GM19395 (cell line): ENCODE results near the gene RD3L.
"Not testable (repeated sequence)": the region's sequence is repeated elsewhere in the genome, so short reads cannot be mapped to it uniquely, and the experiment has no call there.

ENCODE experiments used
- ATAC-seq: cut with Tn5 transposase; IDR thresholded peaks from one replicate; pipeline ENCODE4 v1.9.1; 2021; ENCODE audit warnings: mild to moderate bottlenecking, moderate library complexity; ENCODE audit not compliant: unreplicated experiment

Gene RD3L

DNA sequence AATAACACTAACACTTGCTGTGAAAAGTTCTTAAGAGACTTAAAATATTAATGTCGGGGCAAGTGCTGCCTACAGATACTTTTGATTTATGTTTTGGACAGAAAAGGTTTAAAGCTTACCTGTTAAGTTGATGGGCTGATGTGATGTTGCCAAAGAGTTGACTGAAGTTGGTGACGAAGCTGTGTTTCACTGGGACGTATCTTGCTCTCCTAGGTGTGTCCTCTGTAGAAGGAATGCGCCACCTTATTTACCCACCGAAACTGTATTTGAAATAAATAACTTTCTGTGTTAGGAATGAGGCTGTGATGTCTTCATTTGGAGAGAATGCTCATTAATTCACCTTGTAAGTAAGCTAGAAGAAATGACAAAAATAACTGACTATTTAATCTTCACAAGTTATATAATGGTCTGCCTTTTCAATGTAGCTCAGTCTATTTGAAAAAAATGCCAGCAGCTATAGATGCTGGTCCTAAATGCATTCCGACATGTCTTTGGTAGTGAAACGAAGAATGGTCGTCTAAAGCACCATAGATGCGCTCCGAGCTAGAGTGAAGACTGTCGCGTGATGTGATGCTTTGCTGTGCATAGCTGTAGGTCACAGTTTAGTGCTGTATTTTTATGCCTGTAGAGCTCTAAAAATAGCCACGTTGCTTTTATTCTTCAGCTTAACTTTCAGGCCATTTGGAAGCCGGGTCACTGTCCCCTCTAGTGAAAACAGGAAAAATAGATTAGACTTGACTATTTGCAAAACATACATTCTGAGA lies at the start of gene RD3L:
RD3L (minus strand) TSS at position 557 of the 764 bp plus-strand sequence. CDS start 834 bp downstream, outside the sequence.
- ATAC-seq = no peak

DNA sequence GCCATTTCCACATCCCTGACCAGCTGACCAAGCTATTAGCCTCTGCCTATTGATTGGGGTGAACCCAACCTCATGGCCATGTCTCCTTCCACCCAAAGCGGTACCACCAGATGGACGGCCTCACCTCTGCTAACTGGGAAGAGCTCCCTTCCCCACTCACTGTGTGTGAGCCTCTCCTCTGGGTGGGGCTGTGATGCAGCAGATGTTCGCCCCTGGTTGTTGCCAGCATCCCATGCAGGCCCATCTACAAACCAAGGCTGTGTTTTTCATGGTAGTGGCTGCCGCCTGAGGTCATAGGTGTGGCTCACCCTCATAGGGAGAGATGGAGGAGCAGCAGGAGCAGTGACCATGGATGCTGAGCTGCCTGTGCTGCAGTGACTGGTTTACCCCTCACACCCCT lies 47.6 kb upstream of the RD3L start:
- no peak for ATAC-seq

DNA sequence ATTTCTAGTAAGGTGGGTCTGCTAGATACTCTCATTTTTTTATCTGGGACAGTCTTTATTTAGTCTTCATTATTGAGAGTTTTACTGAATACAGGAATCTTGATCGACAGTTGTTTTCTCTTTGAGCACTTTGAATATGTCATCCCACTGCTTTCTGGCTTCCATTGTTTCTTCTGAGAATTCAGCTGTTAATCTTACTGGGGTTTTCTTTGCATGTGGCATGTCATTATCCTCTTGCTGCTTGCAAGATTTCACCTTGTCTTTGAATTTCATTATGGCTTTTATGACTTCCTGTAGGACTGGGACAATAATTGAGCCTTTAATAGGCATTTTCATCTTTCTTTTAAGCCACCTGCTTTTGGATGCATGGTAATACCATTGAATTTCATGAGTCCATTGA lies 46.7 kb upstream of the RD3L start:
- no peak for ATAC-seq

DNA sequence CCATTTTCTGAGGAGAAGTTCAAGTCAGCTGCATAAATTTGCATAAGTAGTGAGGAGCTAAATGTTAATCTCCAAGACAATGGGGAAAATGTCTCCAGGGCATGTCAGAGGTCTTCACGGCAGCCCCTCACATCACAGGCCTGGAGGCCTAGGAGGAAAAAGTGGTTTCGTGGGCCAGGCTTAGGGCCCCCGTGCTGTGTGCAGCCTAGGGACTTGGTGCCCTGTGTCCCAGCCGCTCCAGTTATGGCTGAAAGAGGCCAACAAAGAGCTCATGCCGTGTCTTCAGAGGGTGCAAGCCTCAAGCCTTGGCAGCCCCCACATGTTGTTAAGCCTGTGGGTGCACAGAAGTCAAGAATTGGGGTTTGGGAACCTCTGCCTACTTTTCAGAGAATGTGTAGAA lies 41.9 kb upstream of the RD3L start:
- ATAC-seq = no peak

DNA sequence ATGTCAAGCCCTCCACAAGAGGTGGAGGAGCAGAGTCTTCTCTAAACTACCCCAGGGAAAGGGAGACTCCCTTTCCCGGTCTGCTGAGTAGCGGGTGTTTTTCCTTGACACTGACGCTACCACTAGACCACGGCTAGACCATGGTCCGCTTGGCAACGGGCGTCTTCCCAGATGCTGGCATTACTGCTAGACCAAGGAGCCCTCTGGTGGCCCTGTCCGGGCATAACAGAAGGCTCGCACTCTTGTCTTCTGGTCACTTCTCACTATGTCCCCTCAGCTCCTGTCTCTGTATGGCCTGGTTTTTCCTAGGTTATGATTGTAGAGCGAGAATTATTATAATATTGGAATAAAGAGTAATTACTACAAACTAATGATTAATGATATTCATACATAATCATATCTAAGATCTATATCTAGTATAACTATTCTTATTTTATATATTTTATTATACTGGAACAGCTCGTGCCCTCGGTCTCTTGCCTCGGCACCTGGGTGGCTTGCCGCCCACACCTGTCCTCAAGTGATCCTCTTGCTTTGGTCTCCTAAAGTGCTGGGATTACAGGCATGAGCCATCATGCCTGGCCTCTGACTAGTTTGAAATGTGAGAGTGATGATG lies 38.4 kb upstream of the RD3L start:
- not testable (repeated sequence) for ATAC-seq

DNA sequence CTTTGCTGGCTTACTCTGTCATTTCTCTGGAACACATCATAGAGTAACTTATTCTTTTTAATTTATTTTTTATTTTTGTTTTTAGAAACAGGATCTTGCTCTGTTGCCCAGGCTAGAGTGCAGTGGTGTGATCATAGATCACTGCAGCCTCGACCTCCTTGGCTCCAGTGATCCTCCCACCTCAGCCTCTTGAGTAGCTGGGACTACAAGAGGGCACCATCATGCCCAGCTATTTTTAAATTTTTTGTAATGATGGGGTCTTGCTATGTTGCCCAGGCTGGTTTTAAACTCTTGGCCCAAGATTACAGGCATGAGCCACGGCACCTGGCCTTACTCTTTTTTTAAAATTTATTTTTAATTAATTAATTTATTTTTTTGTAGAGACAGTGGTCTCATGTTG lies 32.2 kb upstream of the RD3L start:
- no peak for ATAC-seq

DNA sequence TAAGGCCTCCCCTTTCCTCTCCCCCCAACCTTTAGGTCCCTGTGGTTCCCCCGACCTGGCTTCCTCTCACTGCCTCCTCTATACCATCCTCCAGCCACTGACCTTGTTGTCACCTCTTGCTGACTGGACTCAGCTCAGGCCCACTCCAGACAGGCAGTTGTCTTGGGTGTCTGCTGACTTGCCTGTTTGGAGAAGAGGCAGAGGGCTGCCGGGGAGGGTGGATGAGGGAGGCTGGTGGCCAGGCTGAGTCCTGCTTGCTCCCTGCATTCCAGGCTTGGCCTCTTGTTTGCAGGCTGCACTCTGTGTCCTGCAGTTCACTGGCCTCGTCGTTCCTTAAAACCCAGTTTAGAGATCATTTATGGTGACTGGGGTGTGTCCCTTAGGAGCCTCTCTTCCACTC lies 31.0 kb upstream of the RD3L start:
- ATAC-seq = no peak

DNA sequence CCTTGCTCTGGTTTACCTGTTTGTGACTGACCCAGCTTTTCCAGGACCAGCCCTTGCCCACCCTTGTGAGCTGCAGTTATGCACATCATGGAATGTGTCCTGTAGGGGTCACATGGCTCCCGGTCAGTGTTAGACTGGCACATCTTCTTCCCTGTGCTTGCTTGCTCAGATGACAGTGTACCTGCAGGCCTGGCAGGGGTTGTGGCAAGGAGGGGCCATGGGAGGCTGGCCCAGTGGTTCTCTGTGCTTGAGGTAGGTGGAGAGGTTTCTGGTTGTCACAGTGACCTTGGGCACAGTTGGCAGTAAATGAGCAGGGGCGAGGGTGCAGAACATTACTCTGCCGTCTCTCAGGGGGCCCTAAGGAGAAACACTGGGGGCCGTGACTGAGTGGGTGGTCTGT lies 27.6 kb upstream of the RD3L start:
- no peak for ATAC-seq

DNA sequence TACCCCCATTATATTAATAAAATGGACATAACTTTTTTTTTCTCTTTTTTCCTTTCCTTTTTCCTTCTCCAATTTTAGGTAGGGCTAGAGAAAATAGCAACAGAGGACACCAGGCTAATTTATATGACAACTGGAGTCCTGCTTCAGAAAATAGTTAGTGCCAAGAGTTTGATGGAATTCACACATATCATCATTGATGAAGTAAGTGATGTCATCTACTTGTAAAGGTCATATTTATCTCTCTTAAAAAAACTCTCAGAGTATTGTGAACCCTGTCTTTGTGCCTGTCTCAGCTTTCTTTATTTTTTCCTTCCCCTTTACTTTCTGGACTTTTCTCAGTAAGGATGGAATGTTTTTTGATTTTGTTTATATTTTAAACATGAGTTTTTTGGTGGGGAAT lies 24.3 kb upstream of the RD3L start:
- no peak for ATAC-seq

DNA sequence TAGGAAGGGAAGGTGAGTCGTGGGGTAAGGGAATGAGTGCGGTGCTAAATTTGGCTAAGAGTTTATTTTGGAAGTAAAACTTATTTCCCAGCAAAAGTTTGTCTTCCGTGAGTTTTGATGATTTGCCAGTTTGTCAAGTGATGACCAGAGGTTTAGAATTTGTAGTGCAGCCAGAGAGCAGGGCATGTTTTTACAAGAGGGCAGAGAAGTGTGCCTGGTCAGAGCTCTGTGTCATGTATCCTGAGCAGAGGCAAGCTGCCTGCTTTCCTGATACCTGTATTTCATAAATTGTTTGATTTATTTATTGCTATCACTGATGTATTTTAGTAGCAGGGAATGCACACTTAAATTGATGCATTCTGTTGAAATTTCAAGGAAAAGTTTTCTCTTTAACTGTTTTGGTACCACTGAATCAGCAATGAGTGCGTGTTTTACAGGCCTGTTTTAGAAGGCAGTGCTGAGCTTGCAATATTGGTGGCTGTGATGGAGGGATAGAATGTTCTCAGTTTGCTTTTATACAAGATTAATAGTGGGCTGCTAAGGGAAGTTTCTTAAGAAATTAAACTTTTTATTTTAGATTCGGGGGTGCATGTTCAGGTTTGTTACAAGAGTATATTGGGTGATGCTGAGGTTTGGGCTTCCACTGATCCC lies 19.7 kb upstream of the RD3L start:
- no peak for ATAC-seq

DNA sequence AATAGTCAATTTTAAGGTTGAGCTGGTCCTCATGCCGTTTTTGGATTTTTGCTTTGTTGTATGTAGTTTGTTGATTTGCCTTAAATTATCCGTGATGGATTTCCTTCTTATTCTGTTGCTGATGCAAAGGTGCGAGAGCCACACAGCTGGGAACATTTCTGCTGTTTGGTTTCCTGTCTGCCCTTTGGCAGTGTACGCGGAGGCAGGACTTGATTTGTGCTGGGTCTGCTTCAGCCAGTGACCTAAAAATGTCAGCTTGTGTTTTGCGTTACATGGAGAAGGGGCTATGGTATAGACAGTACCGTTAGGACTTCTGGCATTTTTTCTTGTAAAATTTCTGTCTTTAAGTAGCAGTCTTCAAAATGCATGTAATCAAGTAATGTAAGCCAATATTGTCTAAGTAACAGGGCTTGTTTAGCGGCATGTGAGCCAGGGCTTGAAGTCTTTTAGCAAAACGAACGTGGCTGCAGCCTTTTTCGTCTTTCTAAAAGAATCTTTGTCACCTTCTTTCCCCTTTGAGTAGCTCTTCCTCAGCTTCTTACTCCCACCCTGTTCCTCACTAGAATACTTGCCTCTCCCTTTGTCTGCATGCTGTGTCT lies 18.2 kb upstream of the RD3L start:
- no peak for ATAC-seq

DNA sequence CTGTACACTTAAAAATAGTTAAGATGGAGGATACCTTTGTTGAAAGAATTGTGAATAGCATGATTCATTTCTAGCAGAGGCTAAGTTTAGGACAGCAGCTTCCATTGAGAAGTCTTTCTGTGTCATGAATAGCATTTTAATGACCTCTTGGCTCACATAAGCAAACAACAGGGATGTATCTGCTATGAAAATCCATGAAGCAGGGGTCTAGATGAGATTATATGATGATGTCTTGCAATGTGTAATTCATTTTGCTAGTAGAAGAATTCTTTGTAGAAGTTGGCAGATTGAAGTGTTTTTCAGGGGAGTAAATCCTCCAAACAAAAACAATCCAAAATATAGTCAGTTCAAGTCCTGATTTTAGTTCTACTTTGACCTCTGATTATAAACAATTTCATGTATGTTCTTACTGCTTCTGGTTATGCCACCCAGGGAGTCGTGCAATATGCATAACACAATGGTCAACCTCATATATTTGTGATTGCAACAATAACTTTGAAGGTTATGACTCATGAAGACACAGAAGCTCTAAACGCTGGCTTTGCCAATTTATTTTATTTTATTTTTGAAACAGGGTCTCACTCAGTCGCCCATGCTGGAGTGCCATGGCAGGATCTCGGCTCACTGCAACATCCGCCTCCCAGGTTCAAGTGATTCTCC lies 6.9 kb upstream of the RD3L start:
- no peak for ATAC-seq

DNA sequence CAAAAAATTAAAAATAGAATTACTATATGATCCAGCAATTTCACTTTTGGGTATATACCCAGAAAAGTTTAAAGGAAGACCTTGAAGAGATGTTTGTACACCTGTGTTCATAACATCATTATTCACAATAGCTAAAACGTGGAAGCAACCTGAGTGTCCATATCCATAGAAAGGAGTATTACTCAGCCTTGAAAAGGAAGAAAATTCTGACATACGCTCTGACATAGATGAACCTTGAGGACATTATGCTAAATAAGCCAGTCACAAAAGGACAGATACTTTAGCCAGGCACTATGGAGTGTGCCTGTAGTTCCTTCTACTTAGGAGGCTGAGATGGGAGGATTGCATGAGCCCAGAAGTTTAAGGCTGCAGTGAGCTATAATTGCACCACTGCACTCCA lies 6.1 kb upstream of the RD3L start:
- no peak for ATAC-seq

DNA sequence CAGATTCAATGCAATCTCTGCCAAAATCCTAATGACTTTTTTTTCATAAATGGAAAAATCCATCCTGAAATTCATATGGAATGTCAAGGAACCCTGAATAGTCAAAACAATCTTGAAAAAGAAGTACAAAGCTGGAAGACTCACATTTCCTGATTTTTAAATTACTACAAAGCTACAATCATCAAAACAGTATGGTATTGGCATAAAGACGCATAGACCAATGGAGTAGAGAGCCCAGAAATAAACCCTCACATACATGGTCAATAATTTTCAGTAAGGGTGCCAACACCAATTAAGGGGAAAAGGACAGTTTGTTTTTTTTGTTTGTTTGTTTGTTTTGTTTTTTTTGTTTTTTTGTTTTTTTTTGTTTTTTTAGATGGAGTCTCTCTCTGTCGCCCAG lies 4.6 kb upstream of the RD3L start:
- no peak for ATAC-seq

DNA sequence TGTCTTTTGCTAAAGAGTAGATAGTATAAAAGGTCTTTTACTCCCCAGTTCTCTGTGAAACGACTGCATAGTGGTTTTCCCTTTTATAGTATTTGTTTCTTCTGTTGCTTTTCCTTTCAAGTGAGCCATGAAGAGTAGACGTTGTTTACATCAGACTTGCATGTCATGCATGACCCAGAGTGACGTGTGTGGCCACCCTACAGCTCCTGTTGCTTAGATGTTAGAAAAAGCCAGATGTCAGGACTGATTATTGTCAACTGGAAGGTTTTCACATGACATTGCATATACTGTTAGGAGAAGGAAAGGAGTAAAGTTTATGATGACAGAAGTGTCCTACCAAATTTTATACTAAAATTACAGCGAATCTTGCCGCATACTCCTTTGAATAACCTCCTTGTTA lies 1.3 kb upstream of the RD3L start:
- no peak for ATAC-seq

DNA sequence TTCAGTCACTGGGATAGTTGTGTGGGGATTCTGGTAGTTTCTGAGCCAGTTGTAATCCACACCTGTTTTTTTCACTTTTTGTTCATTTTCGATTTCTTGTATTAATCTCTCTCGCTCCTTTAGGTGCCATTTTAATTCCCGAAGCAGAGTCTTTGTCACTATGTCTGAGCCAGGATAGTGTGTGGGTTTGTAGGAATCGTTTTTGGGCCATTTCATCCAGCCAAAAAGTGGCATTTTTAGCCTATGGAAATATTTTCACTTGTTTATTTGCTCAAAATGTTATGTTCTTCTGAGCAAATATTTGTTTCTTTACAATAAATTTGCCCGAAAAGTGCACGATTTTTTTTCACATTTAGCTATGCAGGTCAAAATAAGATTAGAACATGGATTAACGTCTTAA lies 867 bp downstream of the RD3L start:
- ATAC-seq = no peak

DNA sequence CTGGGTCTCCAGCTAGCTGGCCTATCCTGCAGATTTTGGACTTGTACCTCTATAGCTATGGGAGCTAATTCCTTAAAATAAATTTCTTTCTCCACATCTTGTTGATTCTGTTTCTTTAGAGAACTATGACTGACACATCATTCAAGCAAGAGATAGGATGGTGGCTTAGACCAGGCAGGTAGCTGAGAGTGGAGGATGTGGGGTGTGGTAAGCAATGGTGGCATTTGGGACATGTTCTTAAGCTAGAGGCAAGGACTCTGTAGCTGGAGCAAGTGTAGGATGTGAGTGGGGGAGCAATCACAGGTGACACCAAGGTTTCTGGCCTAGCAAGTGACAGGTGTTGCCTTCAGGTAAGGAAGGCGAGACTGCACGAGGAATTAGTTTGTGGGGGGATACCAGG lies 7.2 kb downstream of the RD3L start:
- ATAC-seq = no peak

DNA sequence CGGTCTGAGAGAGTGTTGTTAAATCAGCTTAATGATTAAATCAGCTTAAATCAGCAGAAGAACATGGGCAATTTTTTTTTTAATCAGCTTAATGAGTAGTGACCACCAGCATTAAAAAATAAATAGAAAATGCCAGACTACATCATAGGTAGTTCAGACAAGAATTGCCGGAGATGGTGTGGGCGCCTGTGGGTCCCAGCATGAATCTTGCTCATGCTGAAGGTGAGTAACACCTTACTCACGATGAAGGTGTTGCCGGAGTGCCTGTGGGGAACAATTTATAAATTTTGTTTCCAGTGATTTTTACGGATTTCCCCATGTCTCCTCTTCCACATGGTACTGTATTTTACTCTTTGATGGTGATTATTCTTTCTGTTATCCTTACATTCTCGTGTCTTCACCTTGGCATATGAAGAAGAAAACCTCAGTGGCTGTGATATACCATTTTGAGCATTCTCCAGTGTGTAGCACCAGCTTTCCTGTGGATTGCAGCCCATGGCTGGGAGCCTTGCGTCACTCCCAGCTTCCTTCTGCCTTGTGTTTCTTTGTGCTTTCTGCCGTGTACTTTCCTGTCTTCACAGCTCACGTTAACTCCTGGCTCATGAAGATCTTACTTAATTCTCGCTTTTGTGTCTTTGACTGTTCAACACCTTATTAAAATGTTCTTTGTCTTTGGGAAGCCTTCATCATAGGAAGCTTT lies 9.4 kb downstream of the RD3L start:
- ATAC-seq = no peak

DNA sequence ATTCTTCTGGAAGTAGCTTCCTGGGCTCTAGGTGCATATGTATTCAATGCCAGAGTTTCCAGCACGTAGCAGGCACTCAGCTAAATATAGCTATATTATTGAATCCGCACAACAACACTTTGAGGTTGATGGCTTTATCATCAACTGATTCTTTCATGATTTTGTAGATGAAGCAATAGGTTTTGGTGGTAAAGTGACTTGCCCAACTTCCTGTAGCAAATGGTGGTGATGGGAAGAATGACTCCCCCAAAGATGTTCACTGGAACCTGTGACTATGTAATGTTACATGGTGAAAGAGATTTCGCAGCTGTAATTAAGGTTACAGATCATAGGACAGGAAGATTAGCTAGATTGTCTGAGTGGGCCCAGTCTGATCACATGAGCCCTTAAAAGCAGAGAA lies 10.9 kb downstream of the RD3L start:
- no peak for ATAC-seq

DNA sequence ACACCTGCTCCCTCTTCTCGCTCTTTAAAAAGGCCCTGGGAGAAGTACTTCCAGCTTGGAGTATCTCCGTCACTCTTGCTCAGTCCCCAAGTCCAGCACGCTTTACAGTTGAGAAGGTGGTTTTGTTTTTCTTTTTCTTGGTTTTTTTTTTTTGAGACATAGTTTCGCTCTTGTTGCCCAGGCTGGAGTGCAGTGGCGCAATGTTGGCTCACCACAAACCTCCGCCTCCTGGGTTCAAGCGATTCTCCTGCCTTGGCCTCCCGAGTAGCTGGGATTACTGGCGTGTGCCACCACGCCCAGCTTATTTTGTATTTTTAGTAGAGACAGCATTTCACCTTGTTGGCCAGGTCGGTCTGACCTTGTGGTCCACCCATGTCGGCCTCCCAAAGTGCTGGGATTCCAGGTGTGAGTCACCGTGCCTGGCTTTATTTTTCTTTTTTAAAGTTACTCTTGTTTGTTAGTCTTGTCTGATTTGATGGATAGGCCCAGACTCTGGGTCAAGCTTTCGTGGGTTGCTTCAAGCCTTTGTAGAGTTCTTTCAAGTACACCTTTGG lies 12.2 kb downstream of the RD3L start:
- no peak for ATAC-seq
